GM20431 (cell line): Measurements from ENCODE around the gene ARHGEF7.

Source experiments
- in situ Hi-C: fragments of 300-500 bp; cut with MseI, MboI; formaldehyde crosslinking; loops from one replicate; pipeline ENCODE4 v1.15.0; 2020; ENCODE audit warnings: low sequenced_read_pairs; ENCODE audit not compliant: unreplicated experiment

ARHGEF7 gene

GRCh38 chr13:111161601-111162600 lies 46.8 kb downstream of the ARHGEF7 start:
- in situ Hi-C loops = no loop called here

- in situ Hi-C loops = no loop called here
Observed at GRCh38 chr13:111165241-111166010, 50.3 kb downstream of the ARHGEF7 start.

GRCh38 chr13:111166882-111167675 lies 52.0 kb downstream of the ARHGEF7 start:
- in situ Hi-C loops = no loop called here

GRCh38 chr13:111168107-111168506 lies 53.0 kb downstream of the ARHGEF7 start:
- in situ Hi-C loops = no loop called here

GRCh38 chr13:111171112-111171511 lies 56.0 kb downstream of the ARHGEF7 start:
- in situ Hi-C loops = no loop called here

GRCh38 chr13:111171629-111172028 lies 56.5 kb downstream of the ARHGEF7 start:
- in situ Hi-C loops = no loop called here

- in situ Hi-C loops = no loop called here
Observed at GRCh38 chr13:111174377-111175114, 59.4 kb downstream of the ARHGEF7 start.

- in situ Hi-C loops = no loop called here
Observed at GRCh38 chr13:111175372-111175771, 60.3 kb downstream of the ARHGEF7 start.

- in situ Hi-C loops = no loop called here
Observed at GRCh38 chr13:111175935-111176334, 60.8 kb downstream of the ARHGEF7 start.

- in situ Hi-C loops = no loop called here
Observed at GRCh38 chr13:111176421-111176820, 61.3 kb downstream of the ARHGEF7 start.

- in situ Hi-C loops = no loop called here
Observed at GRCh38 chr13:111177081-111177711, 62.1 kb downstream of the ARHGEF7 start.

GRCh38 chr13:111177921-111178320 lies 62.8 kb downstream of the ARHGEF7 start:
- in situ Hi-C loops = no loop called here

- in situ Hi-C loops = no loop called here
Observed at GRCh38 chr13:111178402-111178801, 63.3 kb downstream of the ARHGEF7 start.

- in situ Hi-C loops = no loop called here
Observed at GRCh38 chr13:111179908-111180760, 65.0 kb downstream of the ARHGEF7 start.

- in situ Hi-C loops = no loop called here
Observed at GRCh38 chr13:111181977-111182376, 66.9 kb downstream of the ARHGEF7 start.

- in situ Hi-C loops = no loop called here
Observed at GRCh38 chr13:111183087-111183645, 68.1 kb downstream of the ARHGEF7 start.

GRCh38 chr13:111183959-111184358 lies 68.8 kb downstream of the ARHGEF7 start:
- in situ Hi-C loops = no loop called here
